22Rv1 (cell line): ENCODE results near the gene MN1.

Source experiments
- CTCF ChIP-seq: fragments of 450-650 bp; IDR thresholded peaks from 2 replicates; pipeline ENCODE4 v1.5.1; 2017; ENCODE audit warnings: mild to moderate bottlenecking
- ZFX ChIP-seq: fragments of 450-650 bp; IDR thresholded peaks from 2 replicates; pipeline ENCODE4 v1.6.1; 2017; ENCODE audit warnings: antibody characterized with exemption, borderline replicate concordance

GRCh38 chr22:27823221-27823620 is 21.7 kb upstream of the MN1 start:
- TF ChIP-seq CTCF (no peak), ZFX (no peak)
